AG09319 (cell line): ENCODE data around the gene SLC7A1.

Source experiments
- DNase-seq: peaks from one replicate; pipeline ENCODE4 v3.0.0-alpha.2; 2010; ENCODE audit warnings: low read depth; ENCODE audit errors: extremely low read depth
- CTCF ChIP-seq: IDR thresholded peaks from 2 replicates; pipeline ENCODE4 v1.5.1; 2011; ENCODE audit warnings: low read depth, mild to moderate bottlenecking, inconsistent platforms, low read length, moderate library complexity

The SLC7A1 gene

GRCh38 chr13:29529754-29530153 is 65.7 kb downstream of the SLC7A1 start:
- no peak for TF ChIP-seq CTCF
- DNase-seq, result no peak

- DNase-seq, result no peak
Observed at GRCh38 chr13:29527916-29528315, 67.6 kb downstream of the SLC7A1 start.

GRCh38 chr13:29527511-29527910 is 68.0 kb downstream of the SLC7A1 start:
- no peak for TF ChIP-seq CTCF
- DNase-seq, result no peak

More at GRCh38 chr13:29527916-29528315, 67.6 kb downstream of the SLC7A1 start:
- no peak for TF ChIP-seq CTCF

DNA sequence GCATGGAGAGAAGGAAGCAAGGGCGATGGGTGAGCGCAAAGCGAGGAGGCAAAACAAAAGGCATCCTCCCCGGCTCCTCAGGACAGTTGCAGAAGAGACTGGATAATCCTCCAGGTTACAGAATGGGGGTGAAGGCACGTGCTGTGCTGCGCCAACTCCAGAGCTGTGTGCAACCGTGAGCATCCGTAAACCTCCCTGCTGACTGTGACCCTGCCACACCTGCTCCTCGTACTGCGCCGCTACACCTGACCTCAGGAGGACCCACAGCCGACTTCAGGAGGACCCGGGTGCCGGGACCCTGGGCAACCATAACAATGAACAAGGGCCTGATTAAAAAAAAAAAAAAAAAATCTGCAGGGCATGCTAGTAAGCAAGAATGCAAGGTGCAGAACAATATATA is 68.7 kb downstream of the SLC7A1 start:
- no peak for DNase-seq
- no peak for TF ChIP-seq CTCF

- no peak for DNase-seq
- no peak for TF ChIP-seq CTCF
Observed at GRCh38 chr13:29525757-29526156, 69.7 kb downstream of the SLC7A1 start.

DNA sequence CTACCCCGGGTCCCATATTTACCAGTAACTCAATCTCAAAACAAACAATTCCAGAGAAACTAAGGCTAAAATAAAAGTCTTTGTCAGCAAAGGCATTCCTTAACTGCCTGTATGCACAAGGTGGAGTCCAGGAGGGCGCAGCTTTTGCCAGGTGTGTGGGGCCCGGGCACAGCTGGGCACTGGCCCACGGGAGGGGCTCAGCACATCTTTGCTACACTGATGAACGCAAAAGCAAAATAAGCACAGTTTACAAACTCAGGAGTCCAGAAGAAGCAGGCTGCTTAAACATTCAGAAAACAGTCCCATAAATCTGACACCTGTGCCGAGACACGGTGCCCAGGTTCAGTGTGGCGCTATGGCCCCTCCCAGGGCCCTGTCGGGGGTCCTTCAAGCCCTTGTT is 70.8 kb downstream of the SLC7A1 start:
- no peak for DNase-seq
- no peak for TF ChIP-seq CTCF

DNA sequence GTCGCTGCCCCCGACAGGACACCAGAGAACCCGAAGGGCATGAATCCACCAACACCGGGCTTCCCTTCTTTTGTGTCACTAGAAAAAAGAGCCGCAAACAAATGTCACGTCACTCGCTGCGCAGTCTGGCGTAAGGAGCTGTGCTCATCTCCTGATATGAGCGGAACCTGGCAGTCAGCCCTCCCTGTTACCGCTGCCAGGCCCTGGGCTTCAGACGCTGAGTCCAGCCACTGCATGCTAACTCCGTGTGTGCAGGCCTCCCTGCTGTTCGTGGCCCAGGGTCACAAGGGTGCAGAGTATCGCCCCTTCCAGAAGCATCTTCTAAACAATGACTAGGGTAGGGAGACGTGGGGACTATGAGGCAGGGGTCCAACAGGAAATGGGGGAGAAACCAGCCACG is 71.3 kb downstream of the SLC7A1 start:
- DNase-seq, result no peak
- TF ChIP-seq CTCF, result no peak
